ENCODE measurements around the gene BTN3A1.
"Not testable (repeated sequence)": the region's sequence is repeated elsewhere in the genome, so short reads cannot be mapped to it uniquely, and the experiment has no call there.

Gene BTN3A1

GRCh38 chr6:26415791-26416190 lies 13.7 kb downstream of the BTN3A1 start:
- no peak for DNase-seq

- DNase-seq: no peak
These were observed 14.2 kb downstream of the BTN3A1 start for GRCh38 chr6:26416288-26416687.

GRCh38 chr6:26418077-26418476 lies 16.0 kb downstream of the BTN3A1 start:
- not testable (repeated sequence) for DNase-seq

- DNase-seq: not testable (repeated sequence)
These were observed 16.7 kb downstream of the BTN3A1 start for GRCh38 chr6:26418795-26419194.

- DNase-seq: no peak
These were observed 18.7 kb downstream of the BTN3A1 start for GRCh38 chr6:26420688-26421171.

- peak; percentile 84 for DNase-seq
These were observed 19.4 kb downstream of the BTN3A1 start for GRCh38 chr6:26421259-26422144.

GRCh38 chr6:26422329-26422728 lies 20.3 kb downstream of the BTN3A1 start:
- no peak for DNase-seq

GRCh38 chr6:26426691-26427450 lies 24.8 kb downstream of the BTN3A1 start:
- DNase-seq: no peak

- DNase-seq: no peak
These were observed 25.4 kb downstream of the BTN3A1 start for GRCh38 chr6:26427451-26427809.

GRCh38 chr6:26428206-26428605 lies 26.1 kb downstream of the BTN3A1 start:
- DNase-seq: no peak

GRCh38 chr6:26430787-26431186 lies 28.7 kb downstream of the BTN3A1 start:
- no peak for DNase-seq

GRCh38 chr6:26431258-26432172 lies 29.4 kb downstream of the BTN3A1 start:
- no peak for DNase-seq

- no peak for DNase-seq
These were observed 30.6 kb downstream of the BTN3A1 start for GRCh38 chr6:26432627-26433201.

- not testable (repeated sequence) for DNase-seq
These were observed 31.6 kb downstream of the BTN3A1 start for GRCh38 chr6:26433680-26434079.

- no peak for DNase-seq
These were observed 33.9 kb downstream of the BTN3A1 start for GRCh38 chr6:26436018-26436417.

GRCh38 chr6:26437550-26437949 lies 35.5 kb downstream of the BTN3A1 start:
- no peak for DNase-seq

GRCh38 chr6:26438000-26438399 lies 35.9 kb downstream of the BTN3A1 start:
- no peak for DNase-seq

GRCh38 chr6:26439151-26440125 lies 37.4 kb downstream of the BTN3A1 start:
- DNase-seq: no peak

- DNase-seq: no peak
These were observed 38.9 kb downstream of the BTN3A1 start for GRCh38 chr6:26440977-26441358.

- DNase-seq: no peak
These were observed 39.9 kb downstream of the BTN3A1 start for GRCh38 chr6:26441977-26442376.
